NCI-H1417 (cell line): Measurements from ENCODE around the gene BPIFB3.

Experiments
- DNase-seq, 3 experiments: peaks; one replicate each; lab custom pipeline; 2025; lab: John Stamatoyannopoulos, UW

The BPIFB3 gene

GRCh38 chr20:33062825-33063149 is 9.1 kb downstream of the BPIFB3 start:
- no peak for DNase-seq

- no peak for DNase-seq
Observed at GRCh38 chr20:33063271-33063670, 9.6 kb downstream of the BPIFB3 start.

- DNase-seq, result no peak
Observed at GRCh38 chr20:33064572-33065287, 11.0 kb downstream of the BPIFB3 start.

GRCh38 chr20:33065785-33066184 is 12.1 kb downstream of the BPIFB3 start:
- no peak for DNase-seq

GRCh38 chr20:33067806-33068205 is 14.1 kb downstream of the BPIFB3 start:
- no peak for DNase-seq

DNA sequence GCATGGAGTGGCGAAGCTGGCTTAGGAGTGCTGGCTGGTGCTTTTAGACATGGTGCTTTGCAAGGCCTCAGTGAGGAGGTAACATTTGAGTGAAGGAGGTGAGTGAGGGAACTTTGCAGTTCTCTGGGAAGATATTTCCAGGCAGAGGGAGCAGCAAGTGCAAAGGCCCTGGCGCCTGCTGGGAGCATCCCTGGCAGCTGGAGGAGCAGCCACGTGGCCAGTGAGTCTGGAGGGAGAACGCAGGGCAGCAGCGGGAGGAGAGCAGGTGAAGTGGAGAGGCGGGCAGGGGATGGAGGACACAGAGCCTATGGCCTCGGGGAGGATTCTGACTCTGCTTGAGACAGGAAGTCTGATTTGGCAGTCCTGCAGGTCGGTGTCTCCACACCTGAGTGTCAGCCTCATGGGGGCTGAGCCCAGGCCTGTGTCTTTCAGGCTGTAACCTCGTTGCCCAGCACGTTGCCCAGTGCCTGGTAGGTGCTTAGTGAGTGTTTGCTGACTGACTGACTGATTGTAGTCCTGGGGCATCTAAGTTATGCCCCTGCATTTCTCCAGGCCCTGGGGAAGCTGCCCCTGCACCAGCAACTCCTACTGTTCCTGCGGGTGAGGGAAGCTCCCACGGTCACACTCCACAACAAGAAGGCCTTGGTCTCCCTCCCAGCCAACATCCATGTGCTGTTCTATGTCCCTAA is 14.7 kb downstream of the BPIFB3 start:
- no peak for DNase-seq

DNA sequence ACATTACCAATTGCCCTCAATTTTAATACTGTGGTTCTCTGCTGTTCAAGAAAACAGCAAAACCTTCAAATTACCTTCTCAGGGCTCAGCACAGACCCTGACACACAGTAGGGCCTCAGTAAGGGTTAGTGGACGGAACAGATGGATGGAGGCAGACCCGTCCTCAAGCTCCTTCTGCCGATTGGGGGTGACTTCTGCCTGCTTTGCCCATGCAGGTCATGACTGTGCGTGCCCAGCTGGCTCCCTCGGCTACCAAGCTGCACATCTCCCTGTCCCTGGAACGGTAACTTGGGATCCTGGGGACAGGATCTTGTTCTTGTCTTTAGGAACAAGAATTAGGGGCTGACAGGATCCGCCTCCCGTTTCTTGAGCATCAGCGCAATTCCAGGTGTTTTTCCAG is 16.0 kb downstream of the BPIFB3 start:
- DNase-seq, result no peak

- DNase-seq, result no peak
Observed at GRCh38 chr20:33070111-33071053, 16.7 kb downstream of the BPIFB3 start.

DNA sequence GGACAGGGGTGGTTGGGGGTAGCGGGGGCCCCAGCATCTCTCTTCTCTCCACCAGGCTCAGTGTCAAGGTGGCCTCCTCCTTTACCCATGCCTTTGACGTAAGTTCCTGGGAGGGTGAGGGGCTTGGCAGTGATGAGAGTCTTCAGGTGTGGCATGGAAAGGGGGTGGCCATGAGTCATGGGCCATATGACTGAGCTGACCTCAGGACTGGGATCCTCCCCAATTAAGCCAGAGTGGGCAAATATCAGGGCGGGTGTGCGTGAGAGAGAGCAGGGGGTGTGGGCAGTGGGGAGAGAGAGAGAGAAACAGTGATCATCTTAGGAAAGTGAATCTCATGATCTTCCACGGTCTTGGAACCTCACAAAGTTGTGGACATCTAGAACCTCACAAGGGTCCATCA is 17.5 kb downstream of the BPIFB3 start:
- no peak for DNase-seq

DNA sequence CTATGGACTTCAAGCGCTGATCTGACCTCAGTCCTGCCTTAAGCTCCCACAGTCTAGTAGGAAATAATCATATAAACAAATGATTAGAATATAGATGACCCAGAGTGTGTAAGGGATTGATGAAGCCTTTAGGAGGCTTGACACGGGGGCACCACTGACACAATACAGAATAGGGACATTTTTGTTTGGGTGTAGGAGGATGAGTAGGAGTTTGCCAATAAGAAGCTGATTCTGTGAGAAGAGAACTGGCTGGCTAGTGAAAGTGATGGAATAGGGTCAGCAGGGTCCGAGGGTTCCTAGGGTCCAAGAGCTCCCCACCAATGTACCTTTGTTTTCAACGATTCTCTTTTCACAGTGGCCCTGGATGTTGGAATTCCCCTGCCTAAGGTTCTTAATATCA is 18.7 kb downstream of the BPIFB3 start:
- no peak for DNase-seq

DNA sequence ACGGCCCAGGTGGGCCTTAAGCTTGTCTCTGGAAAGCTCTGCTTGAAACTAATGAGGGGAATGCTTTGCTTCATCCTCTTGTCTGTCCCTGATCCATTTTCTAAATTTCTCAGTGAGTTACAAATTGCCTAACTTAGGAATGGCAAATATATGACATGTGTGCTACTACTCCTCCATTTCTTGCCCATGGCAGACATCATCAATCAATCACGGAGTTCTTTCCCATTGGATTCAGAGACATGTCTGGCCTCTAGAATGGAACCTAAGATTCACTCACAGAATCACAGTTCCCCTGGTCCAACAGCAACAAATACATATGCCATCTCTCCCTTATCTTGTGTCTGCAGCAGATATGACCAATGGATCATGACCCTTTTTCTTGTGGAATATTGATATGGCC is 19.1 kb downstream of the BPIFB3 start:
- no peak for DNase-seq

- DNase-seq, result no peak
Observed at GRCh38 chr20:33074675-33075074, 21.0 kb downstream of the BPIFB3 start.

GRCh38 chr20:33075281-33075680 is 21.6 kb downstream of the BPIFB3 start:
- no peak for DNase-seq

DNA sequence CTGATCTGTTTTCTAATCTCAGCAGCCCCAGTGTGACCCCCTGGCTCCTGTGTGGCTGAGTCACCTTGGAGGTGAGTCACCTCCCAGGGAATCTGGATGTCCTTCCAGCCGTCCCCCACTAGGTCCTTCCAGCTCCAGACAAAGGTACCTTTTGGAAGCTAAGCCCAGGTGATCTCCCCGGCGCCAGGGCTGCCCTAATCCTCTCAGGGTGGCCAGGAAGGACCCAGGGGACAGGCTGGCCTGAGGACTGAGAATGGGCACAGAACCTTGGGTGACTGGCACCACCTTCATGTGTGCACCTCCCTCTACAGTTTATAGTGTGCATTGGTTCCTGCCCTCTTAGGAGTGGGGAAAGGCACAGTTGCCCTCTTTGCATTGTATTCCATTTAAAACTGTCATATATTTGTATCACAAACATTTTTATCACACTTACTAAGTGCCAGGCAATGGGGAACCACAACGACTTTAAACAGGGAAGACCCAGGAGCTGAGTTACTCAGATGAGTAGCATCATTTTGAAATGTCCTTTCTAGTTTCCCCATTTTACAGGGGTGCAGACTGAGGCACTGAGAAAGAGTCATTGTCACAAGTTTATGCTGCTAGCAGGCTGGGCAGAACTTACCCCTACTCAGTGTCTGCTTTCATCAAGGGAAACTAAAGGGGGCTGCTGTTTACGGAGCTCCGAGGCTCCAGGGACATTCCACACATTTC is 23.1 kb downstream of the BPIFB3 start:
- no peak for DNase-seq

DNA sequence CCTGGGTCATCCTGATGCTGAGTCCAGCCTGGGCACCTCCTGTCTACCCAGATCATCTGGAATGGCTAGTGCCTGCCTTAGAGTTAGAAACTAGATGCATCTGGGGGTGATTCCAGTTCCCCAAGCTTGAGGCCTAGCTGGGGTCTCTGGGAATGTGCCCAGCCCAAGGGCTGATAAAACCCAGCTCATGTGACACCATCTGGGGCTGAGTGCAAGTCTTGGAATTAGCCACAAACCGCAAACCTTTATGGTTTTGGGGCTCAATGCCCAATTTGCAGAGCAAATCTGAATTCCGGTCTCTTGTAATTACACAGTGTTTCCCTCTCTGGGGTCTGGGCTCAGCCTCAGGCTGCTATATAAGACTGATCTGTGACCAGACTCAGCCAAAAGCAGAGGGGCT is 25.6 kb downstream of the BPIFB3 start, which contains the start of gene BPIFB4:
Gene BPIFB4, plus strand, starts transcription at position 385 of the 400 bp plus-strand sequence. CDS start 1,884 bp downstream, outside the sequence.
- no peak for DNase-seq

DNA sequence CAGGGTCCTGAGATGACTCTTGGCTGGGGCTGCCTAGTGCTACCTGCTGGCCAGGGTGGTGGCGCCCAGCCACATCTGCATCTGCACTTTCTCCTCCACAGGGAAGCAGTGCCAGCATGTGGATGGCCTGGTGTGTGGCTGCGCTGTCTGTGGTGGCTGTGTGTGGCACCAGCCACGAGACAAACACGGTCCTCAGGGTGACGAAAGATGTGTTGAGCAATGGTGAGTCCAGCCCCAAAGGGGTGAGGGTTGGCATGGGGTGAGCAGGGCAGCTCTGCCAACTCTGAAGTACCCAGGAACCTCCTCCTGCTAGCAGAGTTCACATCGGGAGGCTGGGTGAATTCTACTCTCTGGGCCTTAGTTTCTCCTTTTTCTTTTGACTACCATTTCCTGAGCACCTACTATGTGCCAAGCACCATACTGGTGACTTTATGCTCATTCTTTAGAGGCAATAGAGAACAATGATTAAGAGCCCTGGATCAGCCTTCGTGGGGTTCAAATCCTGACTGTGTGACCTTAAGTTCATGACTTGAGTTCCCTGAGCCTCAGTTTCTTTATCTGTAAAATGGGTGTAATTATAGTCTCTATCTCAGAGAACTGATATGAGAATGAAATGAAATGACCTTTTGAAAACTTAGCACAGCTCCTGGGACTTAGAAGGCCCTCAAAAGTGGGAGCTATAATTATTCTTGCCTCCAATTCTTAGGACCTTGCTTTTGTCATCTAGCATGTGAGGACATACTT is 27.9 kb downstream of the BPIFB3 start:
- no peak for DNase-seq

GRCh38 chr20:33082546-33082945 is 28.8 kb downstream of the BPIFB3 start:
- no peak for DNase-seq

DNA sequence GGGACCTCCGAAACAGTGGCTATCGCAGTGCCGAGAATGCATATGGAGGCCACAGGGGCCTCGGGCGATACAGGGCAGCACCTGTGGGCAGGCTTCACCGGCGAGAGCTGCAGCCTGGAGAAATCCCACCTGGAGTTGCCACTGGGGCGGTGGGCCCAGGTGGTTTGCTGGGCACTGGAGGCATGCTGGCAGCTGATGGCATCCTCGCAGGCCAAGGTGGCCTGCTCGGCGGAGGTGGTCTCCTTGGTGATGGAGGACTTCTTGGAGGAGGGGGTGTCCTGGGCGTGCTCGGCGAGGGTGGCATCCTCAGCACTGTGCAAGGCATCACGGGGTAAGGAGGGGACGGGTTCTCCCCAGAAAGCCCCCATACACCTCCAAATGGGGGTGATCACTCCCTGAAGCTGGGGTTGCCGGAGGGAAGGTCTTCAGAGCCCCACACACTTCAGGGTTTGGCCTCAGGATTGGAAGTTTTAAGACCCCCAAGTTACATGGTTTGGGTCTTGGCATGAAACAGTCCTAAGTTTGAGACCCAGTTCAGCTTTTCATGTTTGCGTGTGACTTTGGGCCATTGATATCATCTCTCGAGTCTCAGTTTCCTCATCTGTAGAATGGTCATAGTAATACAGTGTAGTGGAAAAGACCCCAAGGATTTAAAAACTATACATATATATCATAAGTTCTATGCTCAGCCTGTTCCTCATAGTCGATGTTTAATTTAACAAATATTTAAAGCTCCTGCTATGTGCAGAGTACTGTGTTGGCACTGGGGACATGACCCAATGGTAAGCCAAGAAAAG is 30.0 kb downstream of the BPIFB3 start:
- DNase-seq, result no peak

DNA sequence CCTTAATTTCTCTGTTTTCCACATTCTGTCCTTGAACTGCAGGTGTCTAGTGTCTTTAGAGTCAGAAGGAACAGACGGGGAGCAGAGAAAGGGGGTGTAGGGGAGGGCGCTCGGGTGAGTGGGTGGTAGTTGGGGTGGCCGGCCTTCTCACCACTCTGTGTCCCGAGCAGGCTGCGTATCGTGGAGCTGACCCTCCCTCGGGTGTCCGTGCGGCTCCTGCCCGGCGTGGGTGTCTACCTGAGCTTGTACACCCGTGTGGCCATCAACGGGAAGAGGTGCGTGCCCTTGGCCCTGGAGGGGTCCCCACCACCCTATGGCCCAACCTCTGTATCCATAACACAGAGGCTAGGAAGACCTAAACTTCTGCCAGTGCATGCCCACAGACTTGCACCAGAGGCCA is 31.0 kb downstream of the BPIFB3 start:
- no peak for DNase-seq

- DNase-seq, result no peak
Observed at GRCh38 chr20:33086052-33086722, 32.5 kb downstream of the BPIFB3 start.
